GM06990 (cell line): ENCODE results near the gene TMEM30A.

ENCODE experiments used
- DNase-seq: peaks from one replicate; pipeline ENCODE4 v3.0.0-alpha.2; 2011; ENCODE audit not compliant: insufficient read length; ENCODE audit errors: extremely low read depth
- H3K27me3 ChIP-seq: replicated peaks from 2 replicates; pipeline ENCODE4 v1.6.0; 2011; ENCODE audit warnings: low read length; ENCODE audit not compliant: control insufficient read depth, insufficient read depth
- H3K36me3 ChIP-seq: 2 replicates; pipeline ENCODE4 v1.5.1; 2011; ENCODE audit warnings: low read length; ENCODE audit not compliant: control insufficient read depth, insufficient read depth
- H3K4me3 ChIP-seq: replicated peaks from 2 replicates; pipeline ENCODE4 v1.5.1; 2011; ENCODE audit warnings: low read depth, mild to moderate bottlenecking, control low read depth, low read length
- CTCF ChIP-seq: IDR thresholded peaks from 2 replicates; pipeline ENCODE4 v1.5.1; 2011; ENCODE audit warnings: low read length, control low read depth, mild to moderate bottlenecking, inconsistent platforms; ENCODE audit not compliant: insufficient read depth, poor library complexity, severe bottlenecking

Gene TMEM30A

GRCh38 chr6:75326557-75327258 is 42.1 kb upstream of the TMEM30A start:
- Histone ChIP-seq H3K36me3 (no peaks in the 10 kb centered on the region), H3K27me3 (no peaks in the 10 kb centered on the region), H3K4me3 (no peak overlapping the region)
- no peak for DNase-seq
- TF ChIP-seq CTCF: no peak

- no peak for TF ChIP-seq CTCF
- no peak for DNase-seq
- no peaks in the 10 kb centered on the region; the same call in 1 of the 2 replicates for H3K27me3 ChIP-seq
- no peak overlapping the region for H3K4me3 ChIP-seq
- H3K36me3 ChIP-seq: no peaks in the 10 kb centered on the region
Observed at GRCh38 chr6:75318900-75319299, 34.3 kb upstream of the TMEM30A start.

GRCh38 chr6:75317503-75318206 is 33.1 kb upstream of the TMEM30A start:
- no peaks in the 10 kb centered on the region; the same call in 1 of the 2 replicates for H3K27me3 ChIP-seq
- DNase-seq: no peak
- no peaks in the 10 kb centered on the region for H3K36me3 ChIP-seq
- H3K4me3 ChIP-seq: no peak overlapping the region
- no peak for TF ChIP-seq CTCF

GRCh38 chr6:75315978-75316377 is 31.4 kb upstream of the TMEM30A start:
- H3K27me3 ChIP-seq: no peaks in the 10 kb centered on the region; the same call in 1 of the 2 replicates
- H3K4me3 ChIP-seq: no peak overlapping the region
- no peak for TF ChIP-seq CTCF
- no peak for DNase-seq
- no peaks in the 10 kb centered on the region for H3K36me3 ChIP-seq

- no peak overlapping the region for H3K4me3 ChIP-seq
Observed at GRCh38 chr6:75308250-75308988, 23.8 kb upstream of the TMEM30A start.

More at GRCh38 chr6:75308250-75308988, 23.8 kb upstream of the TMEM30A start:
- no peaks in the 10 kb centered on the region for H3K27me3 ChIP-seq
- no peak for DNase-seq
- no peak for TF ChIP-seq CTCF
- no peaks in the 10 kb centered on the region for H3K36me3 ChIP-seq
